ENCODE data around the gene RELT.

The RELT gene

DNA sequence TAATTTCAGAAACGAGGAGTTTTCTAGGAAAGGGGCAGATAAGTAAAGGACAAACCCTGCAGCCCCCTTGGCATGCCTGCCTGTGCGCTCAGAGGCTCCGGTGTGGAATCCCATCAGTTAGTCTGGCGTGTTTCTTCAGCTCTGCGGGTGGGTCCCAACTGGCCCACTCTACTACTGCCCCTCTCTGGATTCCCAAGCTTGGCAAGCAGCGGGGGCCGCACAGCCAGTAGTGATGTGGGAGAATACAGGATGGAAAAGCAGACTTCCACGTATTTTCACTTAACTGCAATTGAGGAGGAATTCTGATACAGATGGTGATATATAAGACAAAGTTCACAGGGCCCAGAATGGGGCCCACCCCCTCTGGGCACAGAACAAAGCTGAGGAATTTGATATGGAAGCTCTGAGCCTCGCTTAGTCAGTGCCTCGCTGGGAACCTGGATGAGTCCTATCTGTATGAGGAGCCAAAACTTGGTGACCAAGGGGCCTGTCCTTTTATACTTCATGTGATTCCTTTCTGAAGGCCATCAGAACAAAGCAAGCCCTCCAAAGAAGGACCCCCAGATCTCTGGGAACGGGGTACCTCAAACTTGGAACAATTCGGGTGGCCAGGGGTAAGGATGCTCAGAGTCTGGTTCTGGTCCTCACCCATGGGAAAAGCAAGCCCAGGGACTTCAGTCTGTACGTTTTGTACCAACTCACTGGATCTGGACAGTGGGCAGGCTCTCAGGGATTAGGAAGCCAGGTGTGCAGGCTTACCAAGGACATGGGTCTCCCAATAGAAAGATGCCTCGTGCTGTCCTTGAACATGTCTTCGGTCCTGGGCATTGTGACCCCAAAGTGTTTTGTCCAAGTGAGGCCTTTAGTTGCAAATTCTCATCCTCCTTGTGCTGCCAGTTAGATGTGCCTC lies 26.0 kb downstream of the RELT start:
- DNase-seq (ENCODE audit: low read depth, low spot score) = no peak

- no peak for DNase-seq (ENCODE audit: low read depth, low spot score)
Observed at GRCh38 chr11:73402834-73403185, 26.6 kb downstream of the RELT start.

DNA sequence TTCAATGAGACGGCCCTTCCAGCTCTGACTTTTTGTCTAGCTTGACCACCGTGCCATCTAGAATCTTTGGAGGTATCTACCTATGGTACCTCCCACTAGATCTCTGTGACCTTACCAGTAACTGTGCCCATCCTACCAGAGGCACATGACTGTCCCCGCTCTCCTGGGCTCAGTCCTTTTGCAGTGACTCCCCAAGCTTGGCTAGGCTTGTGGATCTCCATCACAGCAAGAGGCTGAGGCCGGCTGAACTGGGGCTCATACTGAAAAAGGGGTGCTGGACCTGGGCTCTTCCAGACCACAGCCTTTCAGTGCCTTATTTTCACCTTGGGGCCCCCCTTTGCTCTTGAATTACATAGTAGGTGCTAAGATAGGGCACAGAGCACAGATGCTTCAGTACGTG lies 27.3 kb downstream of the RELT start:
- DNase-seq (ENCODE audit: low read depth, low spot score) = no peak

- DNase-seq (ENCODE audit: low read depth, low spot score) = no peak
Observed at GRCh38 chr11:73404048-73404447, 27.8 kb downstream of the RELT start.

DNA sequence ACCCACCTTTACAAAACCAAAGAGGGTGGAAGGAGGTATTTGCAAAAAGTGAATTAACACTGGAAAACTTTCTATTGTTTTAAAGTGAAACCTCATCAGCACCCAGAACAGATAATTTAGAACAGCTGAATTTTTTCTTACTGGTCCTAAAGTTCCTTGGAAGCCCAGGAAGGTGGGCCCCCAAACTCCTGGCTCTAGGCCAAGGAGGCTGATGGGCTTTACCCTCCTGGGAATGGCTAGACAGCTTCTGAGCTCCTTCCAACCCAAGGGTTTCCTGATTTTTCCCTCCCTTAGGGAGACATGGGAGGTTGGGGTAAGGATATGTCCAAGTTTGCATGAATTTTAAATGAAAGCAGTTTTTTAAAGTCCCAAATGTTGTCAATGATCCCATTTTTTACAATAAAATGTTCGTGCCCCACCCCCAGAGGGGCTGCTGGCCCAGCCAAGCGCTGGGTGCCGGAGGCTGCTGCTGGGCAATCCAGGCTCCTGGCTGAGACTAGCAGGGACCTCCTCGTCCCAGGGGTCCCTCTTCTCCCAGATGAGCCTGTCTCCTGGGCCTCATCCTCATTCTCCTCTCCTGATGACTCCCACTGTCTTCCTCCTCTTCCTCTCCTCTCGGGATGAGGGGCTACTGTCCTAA lies 28.4 kb downstream of the RELT start:
- DNase-seq (ENCODE audit: low read depth, low spot score) = no peak

DNA sequence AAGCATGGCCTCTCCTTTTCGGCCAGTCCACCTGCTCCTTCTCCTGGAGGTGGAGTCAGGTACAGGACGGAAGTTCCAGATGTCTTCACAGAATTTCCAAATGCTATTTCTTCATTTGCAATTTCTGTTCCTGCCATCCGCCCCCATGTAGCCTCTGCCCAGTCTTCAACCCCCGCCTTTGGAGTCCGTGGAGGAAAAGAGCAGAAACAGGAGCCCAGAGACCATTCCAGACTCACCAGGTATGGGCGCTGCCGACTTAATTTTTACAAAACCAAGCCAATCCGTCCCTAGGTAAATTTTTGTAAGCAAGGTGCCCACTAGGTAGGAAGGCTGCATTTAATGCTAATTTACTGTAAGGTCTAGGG lies 28.9 kb downstream of the RELT start:
- no peak for DNase-seq (ENCODE audit: low read depth, low spot score)

GRCh38 chr11:73406131-73406530 lies 29.9 kb downstream of the RELT start:
- DNase-seq (ENCODE audit: low read depth, low spot score) = no peak

DNA sequence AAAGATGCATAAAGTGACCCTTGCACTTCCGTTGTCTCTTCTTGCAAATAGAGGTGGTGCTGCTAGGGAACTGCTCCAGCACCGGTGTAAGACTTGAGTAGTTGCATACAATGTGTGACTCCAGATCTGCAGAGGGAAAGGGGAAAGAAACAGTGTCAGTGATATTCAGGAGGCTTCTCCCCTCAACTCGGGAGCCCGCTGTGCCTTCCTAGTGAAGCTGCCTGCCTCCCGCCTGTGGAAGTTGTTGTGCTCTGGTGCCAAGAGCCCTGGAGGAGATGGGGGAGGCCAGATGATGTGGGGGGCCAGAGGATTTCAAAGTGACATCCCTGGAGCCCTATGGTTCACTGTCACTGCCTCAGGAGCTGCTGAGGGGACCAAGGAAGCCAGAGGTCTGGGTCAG lies 30.4 kb downstream of the RELT start:
- no peak for DNase-seq (ENCODE audit: low read depth, low spot score)

- no peak for DNase-seq (ENCODE audit: low read depth, low spot score)
Observed at GRCh38 chr11:73409431-73409830, 33.2 kb downstream of the RELT start.

- DNase-seq (ENCODE audit: low read depth, low spot score) = no peak
Observed at GRCh38 chr11:73410627-73411026, 34.4 kb downstream of the RELT start.

- no peak for DNase-seq (ENCODE audit: low read depth, low spot score)
Observed at GRCh38 chr11:73411031-73411430, 34.8 kb downstream of the RELT start.

- DNase-seq (ENCODE audit: low read depth, low spot score) = no peak
Observed at GRCh38 chr11:73412308-73412707, 36.1 kb downstream of the RELT start.

- no peak for DNase-seq (ENCODE audit: low read depth, low spot score)
Observed at GRCh38 chr11:73413256-73413655, 37.1 kb downstream of the RELT start.

GRCh38 chr11:73414977-73415651 lies 38.9 kb downstream of the RELT start:
- no peak for DNase-seq (ENCODE audit: low read depth, low spot score)

- DNase-seq (ENCODE audit: low read depth, low spot score) = no peak
Observed at GRCh38 chr11:73415854-73416615, 39.8 kb downstream of the RELT start.

DNA sequence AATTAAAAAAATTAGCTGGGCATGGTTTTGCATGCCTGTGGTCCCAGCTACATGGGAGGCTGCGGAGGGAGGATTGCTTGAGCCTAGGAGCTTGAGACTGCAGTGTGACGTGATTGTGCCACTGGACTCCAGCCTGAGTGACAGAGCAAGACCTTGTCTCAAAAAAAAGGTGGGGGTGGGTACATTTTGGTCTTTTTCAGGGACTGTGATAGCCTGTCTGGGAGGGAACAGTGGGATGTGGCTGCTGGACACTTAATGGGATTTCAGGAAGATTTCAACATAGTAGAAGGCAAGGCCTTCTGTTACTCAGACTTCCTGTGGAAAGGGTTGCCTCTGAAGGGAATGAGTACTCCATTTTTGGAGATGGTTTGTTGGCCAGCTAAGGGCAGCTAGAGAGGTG lies 40.6 kb downstream of the RELT start:
- no peak for DNase-seq (ENCODE audit: low read depth, low spot score)

DNA sequence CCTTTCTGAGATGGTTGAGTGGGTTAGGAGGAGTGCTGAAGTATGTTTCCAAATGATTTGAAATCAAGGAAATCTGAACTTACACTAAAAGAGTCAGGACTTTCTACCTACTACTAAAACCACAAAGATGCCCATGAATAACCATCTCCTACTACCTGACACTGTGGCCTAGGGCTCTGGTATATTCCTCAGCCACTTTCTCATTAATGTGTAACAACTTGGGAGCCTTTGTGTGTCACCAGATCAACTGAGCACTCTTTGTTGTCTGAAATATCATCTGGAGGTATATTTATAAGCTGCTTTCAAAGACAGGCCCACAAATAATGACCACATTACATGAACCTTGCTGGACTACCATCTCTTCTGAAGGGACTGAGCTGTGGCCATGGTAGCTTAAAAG lies 43.9 kb downstream of the RELT start:
- DNase-seq (ENCODE audit: low read depth, low spot score) = no peak

- DNase-seq (ENCODE audit: low read depth, low spot score) = no peak
Observed at GRCh38 chr11:73422886-73423285, 46.7 kb downstream of the RELT start.

GRCh38 chr11:73423506-73423905 lies 47.3 kb downstream of the RELT start:
- no peak for DNase-seq (ENCODE audit: low read depth, low spot score)

GRCh38 chr11:73425108-73425507 lies 48.9 kb downstream of the RELT start:
- DNase-seq (ENCODE audit: low read depth, low spot score) = no peak

GRCh38 chr11:73426219-73426850 lies 50.1 kb downstream of the RELT start:
- DNase-seq (ENCODE audit: low read depth, low spot score) = no peak

- DNase-seq (ENCODE audit: low read depth, low spot score) = no peak
Observed at GRCh38 chr11:73428227-73428626, 52.0 kb downstream of the RELT start.

All from iPS DF 19.7 (cell line).